WI38 (cell line): Measurements from ENCODE around the gene PRKAR1B.

Experiments
- H3K4me3 ChIP-seq: 2 replicates; pipeline ENCODE4 v1.5.1; 2011; ENCODE audit warnings: low read depth, mild to moderate bottlenecking, control low read depth, low read length
- TF ChIP-seq, protein P1 (sequence below): IDR thresholded peaks from 2 replicates; pipeline ENCODE4 v1.5.1; 2012; ENCODE audit warnings: low read depth, mild to moderate bottlenecking, control low read depth, low read length

The PRKAR1B gene

DNA sequence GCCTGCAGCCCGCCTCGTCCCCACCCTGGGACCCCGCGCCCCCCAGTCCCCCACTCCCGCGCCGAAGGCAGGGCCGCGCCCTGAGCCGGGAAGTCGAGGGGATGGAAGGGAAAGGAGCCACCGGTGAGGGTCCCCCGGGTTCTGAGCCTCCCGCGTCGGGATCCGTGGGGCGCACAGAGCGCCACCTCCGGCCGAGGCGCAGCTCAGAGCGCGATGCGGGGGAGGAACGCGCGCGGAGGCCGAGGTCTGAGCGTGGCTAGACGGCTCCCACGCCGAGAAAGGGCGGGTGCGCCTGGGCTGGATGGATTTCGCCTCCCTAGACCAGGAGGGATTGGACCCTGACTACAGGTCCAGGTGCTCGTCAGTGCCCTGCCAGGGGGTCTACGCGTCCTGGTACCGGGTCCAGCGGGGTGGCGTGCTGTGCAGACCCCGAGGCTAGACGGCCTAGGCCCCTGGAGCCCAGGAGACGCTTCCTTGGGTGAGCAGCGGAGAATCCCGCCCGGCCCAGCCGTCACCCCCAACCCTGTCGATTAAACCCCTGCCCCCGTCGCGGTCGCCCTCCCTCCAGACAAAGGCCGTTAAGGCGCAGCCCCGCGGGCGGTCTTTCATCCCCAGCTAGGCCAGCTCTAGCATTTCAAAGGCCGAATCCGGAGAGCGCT, 206.4 kb downstream of the PRKAR1B start:
- TF ChIP-seq, protein P1, sequence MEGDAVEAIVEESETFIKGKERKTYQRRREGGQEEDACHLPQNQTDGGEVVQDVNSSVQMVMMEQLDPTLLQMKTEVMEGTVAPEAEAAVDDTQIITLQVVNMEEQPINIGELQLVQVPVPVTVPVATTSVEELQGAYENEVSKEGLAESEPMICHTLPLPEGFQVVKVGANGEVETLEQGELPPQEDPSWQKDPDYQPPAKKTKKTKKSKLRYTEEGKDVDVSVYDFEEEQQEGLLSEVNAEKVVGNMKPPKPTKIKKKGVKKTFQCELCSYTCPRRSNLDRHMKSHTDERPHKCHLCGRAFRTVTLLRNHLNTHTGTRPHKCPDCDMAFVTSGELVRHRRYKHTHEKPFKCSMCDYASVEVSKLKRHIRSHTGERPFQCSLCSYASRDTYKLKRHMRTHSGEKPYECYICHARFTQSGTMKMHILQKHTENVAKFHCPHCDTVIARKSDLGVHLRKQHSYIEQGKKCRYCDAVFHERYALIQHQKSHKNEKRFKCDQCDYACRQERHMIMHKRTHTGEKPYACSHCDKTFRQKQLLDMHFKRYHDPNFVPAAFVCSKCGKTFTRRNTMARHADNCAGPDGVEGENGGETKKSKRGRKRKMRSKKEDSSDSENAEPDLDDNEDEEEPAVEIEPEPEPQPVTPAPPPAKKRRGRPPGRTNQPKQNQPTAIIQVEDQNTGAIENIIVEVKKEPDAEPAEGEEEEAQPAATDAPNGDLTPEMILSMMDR: no peak
- H3K4me3 ChIP-seq: peak overlapping the region; percentile 54

DNA sequence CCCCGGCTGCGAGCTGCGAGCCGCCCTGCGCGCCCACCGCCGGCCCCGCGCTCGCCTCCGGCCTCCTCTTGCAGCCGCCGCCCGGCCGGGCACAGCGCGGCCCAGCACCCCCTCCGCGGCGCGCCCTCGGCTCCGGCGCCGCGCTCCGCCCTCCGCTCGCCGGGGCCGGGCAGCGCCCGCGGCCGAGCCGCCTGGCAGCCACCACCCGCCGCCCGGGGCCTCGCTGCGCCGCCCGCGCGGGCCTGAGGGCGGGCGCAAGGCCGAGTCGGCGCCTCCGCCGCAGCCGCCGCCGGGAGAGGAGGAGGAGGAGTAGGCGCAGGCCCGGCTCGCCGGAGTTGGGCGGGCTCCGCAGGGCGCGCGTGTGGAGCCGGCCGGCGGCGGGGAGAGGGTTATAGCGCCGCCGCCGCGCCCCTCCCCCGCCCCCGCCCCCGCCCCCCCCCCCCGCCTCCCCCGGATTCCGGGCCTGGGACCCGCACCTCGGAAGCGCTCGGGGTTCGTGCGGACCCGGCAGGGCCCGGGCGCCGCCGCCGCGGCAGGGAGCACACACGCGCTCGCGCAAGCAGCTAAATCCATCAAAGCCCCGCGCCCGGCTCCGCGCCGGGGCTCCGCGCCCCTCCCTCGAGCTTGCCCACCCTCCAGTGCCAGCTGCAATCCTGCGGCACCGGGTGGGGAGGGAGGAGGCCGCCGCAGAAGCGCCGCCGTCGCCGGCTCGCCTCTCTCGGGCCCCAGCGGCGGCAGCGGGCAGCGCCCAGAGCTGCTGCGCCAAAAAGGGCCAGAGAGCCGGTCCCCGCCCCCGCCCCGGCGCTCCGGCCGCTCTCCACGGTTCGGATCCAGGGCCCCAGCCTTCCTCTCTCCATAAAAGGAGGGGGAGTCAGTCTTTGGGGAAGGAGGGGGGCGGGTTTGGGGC, 207.3 kb downstream of the PRKAR1B start, which contains the start of gene PDGFA:
PDGFA (minus strand) TSS at position 363 of the 907 bp plus-strand sequence. CDS start 845 bp downstream, outside the sequence.
- peak within 1 kb of the TSS; percentile 68 for H3K4me3 ChIP-seq
- TF ChIP-seq, protein P1: no peak

DNA sequence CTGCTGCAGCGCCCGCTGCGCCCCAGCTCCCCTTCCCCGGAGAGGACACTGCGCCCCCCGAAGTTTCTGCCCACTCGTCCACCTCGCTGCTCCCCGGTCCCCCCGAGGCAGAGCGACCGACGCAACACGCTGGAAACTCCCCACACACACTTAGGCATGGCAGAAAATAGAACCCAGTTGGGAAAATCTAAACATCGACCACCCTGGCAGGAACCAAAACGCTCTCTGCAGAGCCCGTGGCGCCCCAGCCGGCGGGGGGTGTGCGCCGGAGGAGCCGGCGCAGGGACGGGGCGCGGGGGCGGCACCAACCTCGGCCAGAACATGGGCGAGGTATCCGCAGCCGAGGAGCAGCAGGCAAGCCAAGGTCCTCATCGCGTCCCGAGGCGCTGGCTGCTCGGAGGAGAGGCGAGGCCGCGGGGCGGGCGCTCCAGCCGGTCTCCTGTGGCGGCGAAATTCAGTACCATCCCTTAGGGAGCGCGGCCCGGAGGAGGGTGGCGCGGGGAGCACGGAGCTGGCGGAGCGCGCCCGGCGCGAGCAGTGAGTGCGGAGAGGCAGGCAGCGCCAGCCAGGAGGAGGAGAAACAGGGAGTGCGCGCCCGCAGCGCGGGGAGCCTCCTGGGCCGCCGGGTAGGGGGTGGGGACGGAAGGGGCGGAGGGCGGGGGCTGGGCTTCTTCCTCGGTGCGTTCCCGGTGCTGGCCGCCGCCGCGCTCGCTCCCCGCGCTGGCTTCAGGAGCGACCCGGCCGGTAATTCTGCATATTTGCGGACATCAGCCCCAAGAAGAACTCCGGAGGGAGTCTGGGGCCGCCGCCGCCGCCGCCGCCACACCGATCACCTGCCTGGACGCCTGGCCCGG, 208.2 kb downstream of the PRKAR1B start:
- peak overlapping the region; percentile 68 for H3K4me3 ChIP-seq

DNA sequence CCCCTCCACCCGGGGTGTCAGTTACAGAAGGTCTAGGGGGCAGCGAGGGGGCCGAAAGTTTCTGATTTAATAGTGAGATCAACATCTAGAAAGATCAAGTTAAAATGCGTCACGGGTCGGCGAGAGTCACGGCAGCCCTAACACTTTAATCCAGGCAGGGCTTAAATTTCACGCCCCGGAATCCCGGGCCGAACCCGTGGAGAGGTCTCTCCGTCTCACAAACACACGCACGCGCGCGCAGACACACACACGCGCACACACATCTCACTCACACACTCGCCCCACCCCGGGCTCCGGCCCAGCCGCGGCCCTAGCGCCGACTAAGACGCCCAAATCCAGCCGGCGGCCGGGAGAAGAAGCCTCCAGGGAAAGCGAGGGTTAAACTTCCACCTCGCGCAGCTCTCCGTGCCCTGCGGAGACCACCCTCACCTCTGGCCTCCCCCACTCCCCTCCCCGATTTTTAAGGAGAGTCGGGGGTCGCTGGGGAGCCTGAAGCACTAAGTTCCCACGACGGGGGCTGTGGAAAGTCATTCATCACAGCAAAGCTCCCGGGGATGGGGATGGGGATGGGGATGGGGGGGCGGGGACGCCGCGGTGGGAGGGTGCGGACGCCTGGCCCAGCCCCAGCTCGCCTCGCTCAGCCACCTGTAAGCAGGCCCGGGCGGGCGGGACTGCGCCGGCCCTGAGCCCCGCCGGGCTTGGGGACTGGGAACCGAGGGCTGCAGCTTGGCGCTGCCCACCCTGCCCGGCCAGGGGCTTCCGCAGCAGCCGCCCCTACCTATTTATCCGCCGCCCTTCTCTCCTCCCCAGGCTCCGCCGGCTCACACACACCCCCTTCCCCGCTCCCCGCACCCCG, 209.1 kb downstream of the PRKAR1B start:
- peak overlapping the region; percentile 68 for H3K4me3 ChIP-seq
- TF ChIP-seq, protein P1: no peak

More for the DNA sequence above, 208.2 kb downstream of the PRKAR1B start:
- TF ChIP-seq, protein P1: no peak

DNA sequence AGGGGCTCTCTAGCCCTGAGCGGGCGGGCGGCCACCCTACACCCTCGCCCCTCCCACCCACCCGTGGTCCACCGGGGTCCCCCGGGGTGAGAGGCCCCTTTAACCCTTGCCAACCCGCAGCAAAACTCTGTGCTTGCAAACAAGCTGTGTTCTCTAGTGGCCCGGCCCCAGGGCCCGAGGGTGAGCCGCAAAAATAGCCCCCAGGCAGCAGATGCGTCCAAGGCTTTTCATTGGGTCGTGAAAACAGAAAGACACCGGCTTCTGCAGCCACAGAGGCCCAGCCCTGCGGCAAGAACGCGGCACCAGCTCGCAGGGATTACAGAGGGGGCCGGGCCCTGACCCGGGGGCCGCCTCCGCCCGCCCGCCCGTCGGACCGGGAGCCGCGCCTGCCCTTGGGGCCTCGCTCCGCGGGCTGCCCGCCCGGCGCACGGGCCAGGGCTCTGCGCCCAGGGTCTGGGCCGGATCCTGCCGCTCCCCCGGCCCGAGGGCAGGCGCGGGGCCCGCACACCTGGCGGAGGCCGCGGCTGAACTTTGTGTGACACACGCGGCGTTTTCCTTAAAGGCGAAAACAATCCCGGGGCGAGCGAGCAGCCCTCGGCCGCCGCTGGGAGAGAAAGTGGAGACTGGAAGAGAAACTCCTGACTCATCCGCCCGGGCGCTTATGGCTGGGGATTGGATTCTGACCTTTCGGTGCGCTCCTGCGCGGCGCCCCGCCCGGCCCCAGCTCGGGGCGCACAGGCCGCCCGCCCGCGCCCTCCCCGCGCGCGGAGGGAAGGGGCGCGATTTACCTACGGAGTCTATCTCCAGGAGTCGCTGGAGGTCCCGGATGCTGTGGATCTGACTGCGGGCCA, 210.2 kb downstream of the PRKAR1B start:
- peak overlapping the region; percentile 68 for H3K4me3 ChIP-seq
- TF ChIP-seq, protein P1: no peak
